GM18867 (cell line): ENCODE results near the gene KIAA1217.

Experiments
- ATAC-seq: cut with Tn5 transposase; IDR thresholded peaks from one replicate; pipeline ENCODE4 v1.9.1; 2021; ENCODE audit warnings: mild to moderate bottlenecking, moderate library complexity; ENCODE audit not compliant: unreplicated experiment

KIAA1217 gene

GRCh38 chr10:24240041-24240751 lies 31.3 kb downstream of the KIAA1217 start:
- no peak for ATAC-seq

GRCh38 chr10:24241536-24242040 lies 32.6 kb downstream of the KIAA1217 start:
- no peak for ATAC-seq

DNA sequence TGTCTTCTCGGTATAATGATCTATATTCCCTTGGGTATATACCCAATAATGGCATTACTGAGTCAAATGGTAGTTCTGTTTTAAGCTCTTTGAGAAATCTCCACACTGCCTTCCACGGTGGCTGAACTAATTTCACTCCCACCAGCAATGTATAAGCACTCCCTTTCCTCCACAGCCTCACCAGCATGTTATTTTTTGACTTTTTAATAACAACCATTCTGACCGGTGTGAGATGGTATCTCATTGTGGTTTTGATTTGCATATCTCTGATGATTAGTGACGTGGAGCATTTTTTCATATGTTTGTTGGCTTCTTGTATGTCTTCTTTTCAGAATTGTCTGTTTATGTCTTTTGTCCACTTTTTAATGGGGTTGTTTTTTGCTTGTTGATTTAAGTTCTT lies 33.6 kb downstream of the KIAA1217 start:
- ATAC-seq: no peak

DNA sequence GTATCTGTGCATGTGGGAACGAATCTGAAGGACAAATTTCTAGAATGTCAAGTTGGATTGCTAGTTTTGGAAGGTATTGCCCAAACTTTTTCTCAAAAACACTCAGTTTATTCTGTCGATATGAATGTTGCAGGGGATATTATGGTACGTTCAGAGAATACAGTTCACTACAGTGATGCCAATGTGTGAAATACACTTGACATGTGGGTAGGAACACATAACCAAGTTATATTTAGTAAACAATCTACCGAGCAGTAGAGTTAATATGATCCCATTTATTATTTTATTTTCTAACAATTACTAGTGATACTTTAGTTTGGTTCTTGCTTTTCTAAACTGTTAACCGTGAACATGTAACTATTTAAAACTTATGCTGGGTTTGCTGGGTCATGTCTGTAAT lies 37.4 kb downstream of the KIAA1217 start:
- ATAC-seq: no peak

GRCh38 chr10:24247841-24248240 lies 38.9 kb downstream of the KIAA1217 start:
- no peak for ATAC-seq

DNA sequence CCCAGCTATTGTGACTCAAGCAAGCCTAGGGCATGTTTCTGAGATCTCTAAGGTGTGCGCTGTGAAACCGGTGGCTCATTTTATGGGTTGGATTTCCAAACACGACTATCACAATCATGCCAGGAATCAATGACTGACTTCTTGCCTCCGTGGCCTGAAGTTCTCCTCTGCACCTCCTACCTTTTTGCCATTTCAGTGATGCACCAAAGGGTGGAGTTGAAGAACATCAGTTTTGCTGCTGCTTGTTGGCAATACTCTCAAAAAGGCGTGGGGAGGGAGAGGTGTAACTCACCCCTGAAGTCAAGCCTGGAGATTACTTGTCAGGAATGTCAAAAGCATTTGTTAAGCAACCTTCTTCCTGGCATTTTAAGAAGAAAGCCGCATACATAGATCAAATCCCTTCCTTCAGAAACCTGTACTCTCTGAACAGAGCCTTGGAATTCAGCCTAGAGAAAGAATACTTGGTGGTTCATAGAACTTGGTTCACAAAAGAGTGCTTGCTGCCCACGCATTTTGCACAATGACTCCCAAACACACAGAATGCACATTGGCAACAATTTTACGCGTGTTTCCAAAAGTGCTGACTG lies 41.0 kb downstream of the KIAA1217 start:
- ATAC-seq: no peak

DNA sequence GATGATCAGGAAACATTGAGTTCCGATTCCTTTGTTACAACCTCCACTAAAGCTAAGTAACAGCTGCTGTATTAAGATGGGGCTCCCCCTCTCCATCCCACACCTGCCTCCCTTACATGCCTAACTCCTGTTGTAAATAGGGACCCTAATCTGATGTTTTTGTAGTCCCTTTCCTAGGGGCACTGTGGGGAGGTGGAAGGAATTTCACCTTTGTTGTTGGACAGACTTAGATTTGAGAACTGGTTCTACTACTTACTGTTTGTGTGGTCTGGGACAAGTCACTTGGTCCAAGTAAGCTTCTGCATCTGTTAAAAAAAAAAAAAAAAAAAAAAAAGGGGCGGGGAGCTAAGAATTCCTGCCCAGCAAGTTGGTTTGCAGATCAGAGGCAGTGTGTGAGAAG lies 42.6 kb downstream of the KIAA1217 start:
- no peak for ATAC-seq

GRCh38 chr10:24254180-24254579 lies 45.2 kb downstream of the KIAA1217 start:
- ATAC-seq: no peak

DNA sequence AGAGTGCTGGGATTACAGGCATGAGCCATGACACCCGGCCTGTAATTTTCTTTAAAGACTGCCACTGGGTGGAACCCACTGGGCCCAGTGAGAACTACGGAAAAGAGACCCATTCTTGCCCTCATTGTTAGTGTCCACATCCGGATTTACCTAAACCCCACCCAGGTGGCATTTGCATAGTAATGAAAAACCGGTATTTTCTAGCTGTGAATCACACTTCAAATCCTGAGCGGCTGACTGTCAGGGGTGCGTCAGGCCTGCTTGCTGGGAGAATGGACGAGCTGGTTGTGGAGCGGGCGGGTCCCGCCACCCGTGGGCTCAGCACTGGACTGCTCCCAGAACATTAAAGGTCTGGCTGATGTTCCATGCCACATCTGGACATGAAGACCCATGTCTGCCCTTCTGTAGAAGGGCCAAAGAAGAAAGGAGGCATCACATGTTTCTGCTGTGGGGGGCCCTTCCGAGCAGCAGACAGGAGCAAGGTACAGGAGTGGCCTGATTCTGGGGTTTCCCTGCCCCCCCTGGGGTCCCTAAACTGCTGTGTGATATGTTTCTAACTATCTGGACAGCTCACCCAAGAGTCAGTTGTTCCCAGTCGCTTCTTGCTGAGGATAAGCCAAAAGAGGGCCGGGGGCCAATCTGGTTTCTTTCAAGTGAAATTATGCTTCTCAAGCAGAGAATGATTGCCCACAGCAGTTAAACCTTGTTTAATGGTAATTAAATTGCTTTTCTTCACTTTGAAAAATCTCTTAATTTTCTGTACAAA lies 46.4 kb downstream of the KIAA1217 start:
- ATAC-seq: no peak

GRCh38 chr10:24255881-24256311 lies 47.0 kb downstream of the KIAA1217 start:
- no peak for ATAC-seq

GRCh38 chr10:24256619-24257107 lies 47.7 kb downstream of the KIAA1217 start:
- ATAC-seq: no peak

GRCh38 chr10:24257588-24257987 lies 48.6 kb downstream of the KIAA1217 start:
- no peak for ATAC-seq

GRCh38 chr10:24259365-24260130 lies 50.6 kb downstream of the KIAA1217 start:
- ATAC-seq: no peak

- no peak for ATAC-seq
Observed at GRCh38 chr10:24261627-24262026, 52.7 kb downstream of the KIAA1217 start.

DNA sequence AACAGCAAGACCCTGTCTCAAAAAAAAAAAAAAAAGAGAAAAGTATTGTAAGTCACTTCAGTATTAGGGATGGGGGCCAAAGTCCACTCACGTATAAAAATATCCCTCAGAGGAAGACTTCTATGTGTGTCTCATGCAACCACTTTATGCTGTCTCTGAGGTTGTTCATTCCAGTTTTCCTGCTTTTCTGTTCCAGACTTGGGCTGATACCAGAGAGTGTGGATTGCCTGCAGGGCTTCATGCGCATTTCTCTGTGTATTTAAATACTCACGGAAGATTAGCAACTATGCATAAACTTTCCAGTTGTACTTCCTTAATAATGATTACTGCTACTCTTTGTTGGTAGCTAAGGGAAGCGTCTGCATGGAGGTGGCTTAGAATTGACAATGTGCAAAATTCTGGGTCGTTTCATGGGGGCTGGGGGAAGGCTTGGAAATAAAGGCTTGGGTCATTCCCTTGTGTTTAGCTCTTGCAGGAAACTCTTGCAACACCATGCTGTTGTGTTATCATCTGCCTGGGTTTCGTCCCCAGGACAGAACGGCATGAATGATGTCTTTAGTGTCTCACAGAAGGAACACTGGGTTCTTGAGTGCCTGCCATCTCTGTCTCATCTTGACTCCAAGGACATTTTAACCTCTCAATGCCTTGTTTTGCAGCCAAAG lies 54.1 kb downstream of the KIAA1217 start:
- no peak for ATAC-seq

- no peak for ATAC-seq
Observed at GRCh38 chr10:24269476-24269875, 60.5 kb downstream of the KIAA1217 start.

GRCh38 chr10:24272374-24272773 lies 63.4 kb downstream of the KIAA1217 start:
- no peak for ATAC-seq

DNA sequence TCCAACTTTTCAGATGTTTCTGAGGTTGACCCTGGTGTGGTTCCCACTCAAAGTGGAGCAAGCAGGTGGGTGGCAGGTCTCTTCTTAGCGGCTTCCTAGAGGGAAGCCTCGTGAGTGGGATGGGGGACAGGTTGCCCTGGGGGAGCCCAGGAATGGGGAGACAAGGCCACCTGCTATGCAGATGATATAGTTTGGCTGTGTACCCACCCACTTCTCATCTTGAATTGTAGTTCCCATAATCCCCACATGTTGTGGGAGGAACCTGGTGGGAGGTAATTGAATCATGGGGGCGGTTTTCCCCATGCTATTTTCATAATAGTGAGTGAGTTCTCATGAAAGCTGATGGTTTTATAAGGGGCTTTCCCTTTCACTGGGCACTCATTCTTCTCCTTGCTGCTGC lies 68.3 kb downstream of the KIAA1217 start:
- ATAC-seq: no peak

DNA sequence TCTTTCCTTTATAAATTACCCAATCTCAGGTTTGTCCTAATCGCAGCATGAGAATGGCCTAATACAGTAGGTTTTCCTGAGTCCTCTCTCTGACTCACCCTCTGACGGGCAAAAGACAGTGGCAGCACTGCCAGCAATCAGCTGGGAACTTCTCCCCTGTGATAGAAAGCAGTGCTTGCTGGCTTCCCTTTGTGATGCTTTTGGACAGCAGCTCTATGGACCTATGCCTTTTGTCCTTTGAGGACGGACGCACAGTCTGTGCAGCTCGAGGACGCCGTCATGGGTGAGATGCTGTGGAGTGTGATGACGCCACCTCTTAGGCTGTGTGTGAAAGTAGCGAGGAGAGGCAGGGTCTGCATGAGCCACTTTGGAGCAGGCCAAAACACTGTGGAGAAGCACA lies 68.8 kb downstream of the KIAA1217 start:
- no peak for ATAC-seq

GRCh38 chr10:24278176-24278889 lies 69.4 kb downstream of the KIAA1217 start:
- ATAC-seq: no peak
